Measurements from ENCODE around the gene TGDS. TPM values are rescaled to one million over a fixed set of nuclear protein-coding genes. Genes with fewer than 3 reads are reported as not detected.

Gene TGDS
- total and polyA plus RNA-seq, 8 donors: 2.1 to 8.4 (median 5.3) TPM

- H3K36me3 ChIP-seq: no peaks in the 10 kb centered on the region
- no peak overlapping the region for H3K4me3 ChIP-seq
- FAIRE-seq (no peak), ATAC-seq (no peak), DNase-seq (no peak)
- H3K9me3 ChIP-seq: no peaks in the 10 kb centered on the region
- H3K27me3 ChIP-seq: no peaks in the 10 kb centered on the region
- H3K27ac ChIP-seq: no peak overlapping the region
- 82 to 85% methylated on average over 5 of the region's 5 CpGs for WGBS, 2 donors
- intact Hi-C loops (cut with DNase I): no loop called here
- TF ChIP-seq CTCF (IDR thresholded peaks at IDR 0.05): no peak
- H3K4me1 ChIP-seq: no peaks in the 10 kb centered on the region
Observed at GRCh38 chr13:94557684-94558235, 38.2 kb downstream of the TGDS start.

DNA sequence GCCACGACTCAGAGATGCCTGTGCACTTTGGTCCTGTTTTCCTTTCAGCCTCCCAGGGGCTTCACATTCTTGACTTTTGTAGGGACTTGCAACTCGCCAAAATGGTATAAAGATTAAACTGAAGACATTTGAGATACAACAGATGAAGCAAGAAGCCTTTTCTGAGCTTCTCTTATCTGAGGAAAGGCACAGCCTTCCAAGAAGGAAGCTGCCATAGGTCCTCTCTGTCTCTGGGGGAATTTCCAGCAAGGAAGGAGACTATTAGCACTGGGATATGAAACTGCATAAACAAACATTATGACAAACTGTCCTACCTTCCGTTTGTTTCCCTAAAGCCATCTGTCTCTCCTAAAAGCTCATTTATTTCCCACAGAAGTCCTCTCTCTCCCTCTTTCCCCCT lies 39.3 kb downstream of the TGDS start:
- no peaks in the 10 kb centered on the region for H3K27me3 ChIP-seq
- no peak for DNase-seq
- H3K4me3 ChIP-seq: no peak overlapping the region
- ATAC-seq: peak in 2 of 4 donors; percentile 22 to 37
- no peaks in the 10 kb centered on the region for H3K9me3 ChIP-seq
- H3K36me3 ChIP-seq: no peaks in the 10 kb centered on the region
- TF ChIP-seq CTCF (IDR thresholded peaks at IDR 0.05): no peak
- 65 to 66% methylated on average over 3 of the region's 3 CpGs for WGBS, 2 donors
- H3K27ac ChIP-seq: no peak overlapping the region
- H3K4me1 ChIP-seq: no peaks in the 10 kb centered on the region
- no peak for FAIRE-seq
- intact Hi-C loops (cut with DNase I): no loop called here

DNA sequence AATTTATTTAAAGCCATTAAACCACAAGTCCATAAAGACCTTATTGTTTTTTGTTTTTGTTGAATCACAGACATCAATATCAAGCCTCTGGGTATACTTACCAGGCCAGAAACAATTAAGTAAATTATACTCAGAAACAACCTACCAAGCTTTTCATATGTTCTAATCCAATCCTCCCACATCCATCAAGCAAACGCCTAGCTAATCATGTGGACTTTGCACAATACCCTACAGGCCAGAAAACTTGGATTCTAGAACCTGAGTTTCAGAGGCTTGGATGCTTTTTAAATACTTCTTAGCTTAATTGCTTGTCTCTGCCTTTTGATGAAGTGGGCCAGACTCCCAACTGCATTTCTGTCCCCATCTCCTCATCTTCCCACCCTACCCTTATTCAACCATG lies 39.9 kb downstream of the TGDS start:
- DNase-seq: no peak
- WGBS, 2 donors: 33 to 36% methylated on average over 1 of the region's 1 CpG
- Histone ChIP-seq H3K36me3 (no peaks in the 10 kb centered on the region), H3K27ac (no peak overlapping the region), H3K4me3 (no peak overlapping the region), H3K9me3 (no peaks in the 10 kb centered on the region), H3K4me1 (no peaks in the 10 kb centered on the region), H3K27me3 (no peaks in the 10 kb centered on the region)
- FAIRE-seq: no peak
- no peak for ATAC-seq
- intact Hi-C loops (cut with DNase I): no loop called here
- TF ChIP-seq CTCF (IDR thresholded peaks at IDR 0.05): no peak

- no peak overlapping the region for H3K4me3 ChIP-seq
- FAIRE-seq: no peak
- intact Hi-C loops (cut with DNase I): no loop called here
- TF ChIP-seq CTCF (IDR thresholded peaks at IDR 0.05): no peak
- no peak for ATAC-seq
- no peaks in the 10 kb centered on the region for H3K36me3 ChIP-seq
- 82 to 90% methylated on average over 4 of the region's 4 CpGs for WGBS, 2 donors
- no peaks in the 10 kb centered on the region for H3K27me3 ChIP-seq
- H3K4me1 ChIP-seq: no peaks in the 10 kb centered on the region
- H3K27ac ChIP-seq: no peak overlapping the region
- DNase-seq: no peak
- H3K9me3 ChIP-seq: no peaks in the 10 kb centered on the region
Observed at GRCh38 chr13:94553766-94554165, 42.2 kb downstream of the TGDS start.

- Histone ChIP-seq H3K36me3 (no peaks in the 10 kb centered on the region), H3K4me3 (no peak overlapping the region), H3K27me3 (no peaks in the 10 kb centered on the region), H3K9me3 (no peaks in the 10 kb centered on the region), H3K4me1 (no peaks in the 10 kb centered on the region), H3K27ac (no peak overlapping the region)
- no peak for ATAC-seq
- intact Hi-C loops (cut with DNase I): no loop called here
- DNase-seq: no peak
- no peak for FAIRE-seq
- TF ChIP-seq CTCF (IDR thresholded peaks at IDR 0.05): no peak
- WGBS, 2 donors: 88 to 93% methylated on average over 5 of the region's 5 CpGs
Observed at GRCh38 chr13:94552095-94552494, 43.9 kb downstream of the TGDS start.

Data from pancreas (tissue), 10 donors.